RWPE1 (cell line): Measurements from ENCODE around the gene BUD13.

Source experiments
- CTCF ChIA-PET: fragments of 350-600 bp; sonication (Branson Sonifier 250); formaldehyde crosslinking; extraction: SDS; loops from one replicate; lab custom pipeline; 2021; lab: Yijun Ruan, JAX
- POLR2A ChIA-PET: fragments of 400-600 bp; formaldehyde crosslinking; extraction: SDS; loops from one replicate; lab custom pipeline; 2020; ENCODE audit warnings: antibody characterized with exemption; ENCODE audit not compliant: low non-redundant PET; lab: Yijun Ruan, JAX
- DNase-seq: peaks from one replicate; pipeline ENCODE4 v3.0.0; 2012; ENCODE audit warnings: low spot score
- H3K27ac ChIP-seq: fragments of 450-650 bp; 2 replicates; pipeline ENCODE4 v1.5.1; 2017
- TF ChIP-seq, protein P1 (sequence below): fragments of 450-650 bp; conservative IDR thresholded peaks from 2 replicates; pipeline ENCODE4 v1.5.1; 2017; ENCODE audit warnings: low read depth, mild to moderate bottlenecking

BUD13 gene

GRCh38 chr11:116701297-116701801 is 71.4 kb downstream of the BUD13 start:
- ChIA-PET CTCF (interaction anchor here (1.3 to 1.6 kb wide), 2 partner anchors 10 to 31 kb away, joined by 3 to 5 read pairs; no protein-coding TSS in a partner anchor), POLR2A (no interaction called here)
- DNase-seq = no peak
- TF ChIP-seq, protein P1, sequence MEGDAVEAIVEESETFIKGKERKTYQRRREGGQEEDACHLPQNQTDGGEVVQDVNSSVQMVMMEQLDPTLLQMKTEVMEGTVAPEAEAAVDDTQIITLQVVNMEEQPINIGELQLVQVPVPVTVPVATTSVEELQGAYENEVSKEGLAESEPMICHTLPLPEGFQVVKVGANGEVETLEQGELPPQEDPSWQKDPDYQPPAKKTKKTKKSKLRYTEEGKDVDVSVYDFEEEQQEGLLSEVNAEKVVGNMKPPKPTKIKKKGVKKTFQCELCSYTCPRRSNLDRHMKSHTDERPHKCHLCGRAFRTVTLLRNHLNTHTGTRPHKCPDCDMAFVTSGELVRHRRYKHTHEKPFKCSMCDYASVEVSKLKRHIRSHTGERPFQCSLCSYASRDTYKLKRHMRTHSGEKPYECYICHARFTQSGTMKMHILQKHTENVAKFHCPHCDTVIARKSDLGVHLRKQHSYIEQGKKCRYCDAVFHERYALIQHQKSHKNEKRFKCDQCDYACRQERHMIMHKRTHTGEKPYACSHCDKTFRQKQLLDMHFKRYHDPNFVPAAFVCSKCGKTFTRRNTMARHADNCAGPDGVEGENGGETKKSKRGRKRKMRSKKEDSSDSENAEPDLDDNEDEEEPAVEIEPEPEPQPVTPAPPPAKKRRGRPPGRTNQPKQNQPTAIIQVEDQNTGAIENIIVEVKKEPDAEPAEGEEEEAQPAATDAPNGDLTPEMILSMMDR = no peak
- H3K27ac ChIP-seq = no peak overlapping the region

DNA sequence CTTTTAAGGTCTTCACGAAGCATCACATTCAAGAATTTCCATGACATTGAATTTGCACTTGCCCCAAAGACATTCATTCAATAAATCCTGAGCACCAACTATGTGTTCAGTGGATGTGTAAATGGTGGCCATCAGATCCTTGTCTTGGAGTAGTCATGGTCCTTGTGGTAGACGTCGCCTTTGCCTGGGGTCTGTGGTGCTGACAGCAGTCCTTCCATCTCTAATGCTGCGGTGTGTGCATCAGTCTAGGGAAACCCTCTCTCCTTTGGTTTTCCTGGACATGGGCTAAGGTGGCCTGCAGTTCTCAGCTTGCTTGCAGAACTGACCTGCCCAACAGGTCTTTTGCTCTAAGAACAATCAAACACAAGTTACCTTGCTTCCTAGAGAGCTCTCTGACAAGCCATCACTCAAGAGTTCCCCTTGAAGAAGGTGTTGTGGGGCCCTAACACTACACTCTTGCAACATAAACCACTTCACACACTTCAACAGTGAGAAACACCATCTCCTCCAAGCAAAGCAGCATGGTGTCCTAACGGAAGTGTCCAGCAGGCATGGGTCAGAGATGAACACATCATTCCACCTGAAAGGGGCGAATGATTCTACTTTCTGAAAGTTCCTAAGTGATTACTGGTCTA is 72.1 kb downstream of the BUD13 start:
- POLR2A ChIA-PET = no interaction called here
- H3K27ac ChIP-seq = no peak overlapping the region
- CTCF ChIA-PET = interaction anchor here (1.6 kb wide), 1 partner anchor 32 kb away, joined by 5 read pairs; no protein-coding TSS in a partner anchor
- TF ChIP-seq, protein P1 = no peak
- DNase-seq = no peak
